ENCODE data around the gene BTBD8.

GRCh38 chr1:92154934-92155333 is 74.8 kb downstream of the BTBD8 start:
- no peak for TF ChIP-seq CTCF (IDR thresholded peaks at IDR 0.05 in 2 of 3, conservative IDR thresholded peaks at IDR 0.05 in 1 of 3; ENCODE audit: borderline replicate concordance in 1 of 3, insufficient read depth in 1 of 3, low read depth in 2 of 3, low read length in 2 of 3)
- TF ChIP-seq YY1 (IDR thresholded peaks at IDR 0.05; ENCODE audit: extremely low read depth, insufficient replicate concordance, low read depth, low read length): no peak
- no peak for TF ChIP-seq SP1 (IDR thresholded peaks at IDR 0.05; ENCODE audit: low read depth)
- TF ChIP-seq POLR2A (IDR thresholded peaks at IDR 0.05; ENCODE audit: borderline replicate concordance, extremely low read depth, insufficient read depth, insufficient read length): no peak
- TF ChIP-seq REST (IDR thresholded peaks at IDR 0.05; ENCODE audit: low read depth): no peak
- TF ChIP-seq MAX (IDR thresholded peaks at IDR 0.05): no peak
- no peak for TF ChIP-seq ZNF274 (IDR thresholded peaks at IDR 0.05; ENCODE audit: low read depth, low read length)
- TF ChIP-seq EZH2 (IDR thresholded peaks at IDR 0.05): no peak
- TF ChIP-seq EZH2phosphoT487 (IDR thresholded peaks at IDR 0.05; ENCODE audit: borderline replicate concordance): no peak
- TF ChIP-seq RAD21 (IDR thresholded peaks at IDR 0.05; ENCODE audit: low read depth): no peak
- no peak for TF ChIP-seq ZBTB33 (IDR thresholded peaks at IDR 0.05; ENCODE audit: extremely low read depth, insufficient replicate concordance, low read length)

Measured in HCT116 (cell line).